ENCODE measurements around the gene ENTPD7. TPM values are rescaled to one million over a fixed set of nuclear protein-coding genes. Genes with fewer than 3 reads are reported as not detected.
A peak's percentile ranks its signal among the peaks of the same experiment; 100 is the strongest.

ENTPD7 gene
- total and polyA plus RNA-seq, 9 of the 15 experiments (the other 6 are each of a cell fraction or from before 2014, with no cell fraction given), result 1.4 to 13.9 (median 8.5) TPM

DNA sequence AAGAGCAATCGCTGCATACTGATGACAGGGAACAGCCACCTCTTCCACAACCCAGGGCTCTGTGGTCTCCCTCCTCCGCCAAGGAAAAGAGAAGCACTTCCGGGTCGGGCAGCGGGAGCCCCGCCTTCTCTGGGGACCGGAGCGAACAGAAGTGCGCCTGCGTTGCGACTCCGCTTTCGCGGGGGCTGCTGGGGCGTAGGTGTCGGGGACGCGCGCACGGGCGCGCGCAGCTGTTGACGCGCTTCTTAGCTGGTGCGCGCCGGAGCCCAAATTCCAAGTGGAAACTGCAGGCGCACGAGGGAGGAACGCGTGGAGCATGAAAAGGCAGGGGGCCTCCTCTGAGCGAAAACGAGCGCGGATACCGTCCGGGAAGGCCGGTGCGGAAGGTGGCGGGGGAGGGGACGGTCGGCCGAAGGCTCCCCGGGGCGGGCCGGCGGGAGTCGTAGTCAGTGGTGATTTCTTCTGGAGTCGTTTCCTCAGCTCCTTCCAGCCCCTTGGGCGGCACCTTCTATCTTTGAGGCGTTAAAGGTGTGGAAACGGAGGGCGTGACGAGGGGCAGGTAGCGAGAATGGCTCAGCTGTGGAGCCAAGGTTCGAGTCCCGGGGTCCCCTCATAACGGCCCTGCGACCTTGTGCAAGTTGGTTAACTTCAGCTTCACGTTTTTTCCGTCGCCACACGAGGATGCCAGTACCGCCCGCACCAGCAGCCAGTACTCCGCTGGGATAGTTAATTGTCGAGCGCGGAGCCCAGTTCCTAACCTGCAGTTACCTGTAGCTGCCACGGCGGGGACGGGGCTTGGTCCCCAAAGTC, 72.9 kb downstream of the ENTPD7 start, which contains the start of the genes COX15 and CUTC (continued):
- TF ChIP-seq ETV5 (CRISPR knock-in tag; IDR thresholded peaks at IDR 0.05; ENCODE audit: low read depth) (no peak), ZC3H8 (IDR thresholded peaks at IDR 0.05) (no peak), SMARCA4 (IDR thresholded peaks at IDR 0.05) (no peak), NCOA4 (IDR thresholded peaks at IDR 0.05; ENCODE audit: partially characterized antibody) (no peak), ZNF311 (CRISPR knock-in tag; IDR thresholded peaks at IDR 0.05) (no peak), ZNF134 (CRISPR knock-in tag; conservative IDR thresholded peaks at IDR 0.05) (no peak), HNRNPH1 (optimal IDR thresholded peaks at IDR 0.05; ENCODE audit: low read depth, low read length) (no peak), HDAC6 (IDR thresholded peaks at IDR 0.05; ENCODE audit: low read depth, low read length) (no peak), TEAD1 (CRISPR knock-in tag; IDR thresholded peaks at IDR 0.05) (0 out of 4 replicates have a peak, but pooled peaks of 1 of the 2 experiments have one; percentile 83), CHD4 (IDR thresholded peaks at IDR 0.05; ENCODE audit: insufficient read depth, insufficient replicate concordance, low read depth, low read length, poor library complexity, severe bottlenecking) (no peak), NUFIP1 (IDR thresholded peaks at IDR 0.05; ENCODE audit: partially characterized antibody) (no peak), ZNF551 (CRISPR knock-in tag; IDR thresholded peaks at IDR 0.05) (no peak), ZFP1 (CRISPR knock-in tag; IDR thresholded peaks at IDR 0.05) (no peak), ZNF384 (IDR thresholded peaks at IDR 0.05; ENCODE audit: low read depth, low read length) (no peak), CBX5 (IDR thresholded peaks at IDR 0.05; ENCODE audit: borderline replicate concordance, low read depth) (no peak), SMAD4 (CRISPR knock-in tag; conservative IDR thresholded peaks at IDR 0.05) (no peak), ZBTB8A (IDR thresholded peaks at IDR 0.05; ENCODE audit: partially characterized antibody) (no peak), YBX1 (IDR thresholded peaks at IDR 0.05) (no peak), ARNT (IDR thresholded peaks at IDR 0.05) (no peak), IFI16 (CRISPR knock-in tag; IDR thresholded peaks at IDR 0.05) (no peak), MCM7 (IDR thresholded peaks at IDR 0.05) (no peak), ZFX (CRISPR knock-in tag; IDR thresholded peaks at IDR 0.05) (peak; percentile 82), ZNF445 (CRISPR knock-in tag; IDR thresholded peaks at IDR 0.05; ENCODE audit: low read depth) (no peak)
- TF ChIP-seq, protein P1, sequence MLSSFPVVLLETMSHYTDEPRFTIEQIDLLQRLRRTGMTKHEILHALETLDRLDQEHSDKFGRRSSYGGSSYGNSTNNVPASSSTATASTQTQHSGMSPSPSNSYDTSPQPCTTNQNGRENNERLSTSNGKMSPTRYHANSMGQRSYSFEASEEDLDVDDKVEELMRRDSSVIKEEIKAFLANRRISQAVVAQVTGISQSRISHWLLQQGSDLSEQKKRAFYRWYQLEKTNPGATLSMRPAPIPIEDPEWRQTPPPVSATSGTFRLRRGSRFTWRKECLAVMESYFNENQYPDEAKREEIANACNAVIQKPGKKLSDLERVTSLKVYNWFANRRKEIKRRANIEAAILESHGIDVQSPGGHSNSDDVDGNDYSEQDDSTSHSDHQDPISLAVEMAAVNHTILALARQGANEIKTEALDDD (IDR thresholded peaks at IDR 0.05), result 0 out of 2 replicates have a peak, but pooled peaks have one; percentile 33
- TF ChIP-seq, protein P2, sequence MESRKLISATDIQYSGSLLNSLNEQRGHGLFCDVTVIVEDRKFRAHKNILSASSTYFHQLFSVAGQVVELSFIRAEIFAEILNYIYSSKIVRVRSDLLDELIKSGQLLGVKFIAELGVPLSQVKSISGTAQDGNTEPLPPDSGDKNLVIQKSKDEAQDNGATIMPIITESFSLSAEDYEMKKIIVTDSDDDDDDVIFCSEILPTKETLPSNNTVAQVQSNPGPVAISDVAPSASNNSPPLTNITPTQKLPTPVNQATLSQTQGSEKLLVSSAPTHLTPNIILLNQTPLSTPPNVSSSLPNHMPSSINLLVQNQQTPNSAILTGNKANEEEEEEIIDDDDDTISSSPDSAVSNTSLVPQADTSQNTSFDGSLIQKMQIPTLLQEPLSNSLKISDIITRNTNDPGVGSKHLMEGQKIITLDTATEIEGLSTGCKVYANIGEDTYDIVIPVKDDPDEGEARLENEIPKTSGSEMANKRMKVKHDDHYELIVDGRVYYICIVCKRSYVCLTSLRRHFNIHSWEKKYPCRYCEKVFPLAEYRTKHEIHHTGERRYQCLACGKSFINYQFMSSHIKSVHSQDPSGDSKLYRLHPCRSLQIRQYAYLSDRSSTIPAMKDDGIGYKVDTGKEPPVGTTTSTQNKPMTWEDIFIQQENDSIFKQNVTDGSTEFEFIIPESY (CRISPR knock-in tag; IDR thresholded peaks at IDR 0.05), result no peak
- TF ChIP-seq, protein P3, sequence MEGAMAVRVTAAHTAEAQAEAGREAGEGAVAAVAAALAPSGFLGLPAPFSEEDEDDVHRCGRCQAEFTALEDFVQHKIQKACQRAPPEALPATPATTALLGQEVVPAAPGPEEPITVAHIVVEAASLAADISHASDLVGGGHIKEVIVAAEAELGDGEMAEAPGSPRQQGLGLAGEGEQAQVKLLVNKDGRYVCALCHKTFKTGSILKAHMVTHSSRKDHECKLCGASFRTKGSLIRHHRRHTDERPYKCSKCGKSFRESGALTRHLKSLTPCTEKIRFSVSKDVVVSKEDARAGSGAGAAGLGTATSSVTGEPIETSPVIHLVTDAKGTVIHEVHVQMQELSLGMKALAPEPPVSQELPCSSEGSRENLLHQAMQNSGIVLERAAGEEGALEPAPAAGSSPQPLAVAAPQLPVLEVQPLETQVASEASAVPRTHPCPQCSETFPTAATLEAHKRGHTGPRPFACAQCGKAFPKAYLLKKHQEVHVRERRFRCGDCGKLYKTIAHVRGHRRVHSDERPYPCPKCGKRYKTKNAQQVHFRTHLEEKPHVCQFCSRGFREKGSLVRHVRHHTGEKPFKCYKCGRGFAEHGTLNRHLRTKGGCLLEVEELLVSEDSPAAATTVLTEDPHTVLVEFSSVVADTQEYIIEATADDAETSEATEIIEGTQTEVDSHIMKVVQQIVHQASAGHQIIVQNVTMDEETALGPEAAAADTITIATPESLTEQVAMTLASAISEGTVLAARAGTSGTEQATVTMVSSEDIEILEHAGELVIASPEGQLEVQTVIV (CRISPR knock-in tag; IDR thresholded peaks at IDR 0.05; ENCODE audit: borderline replicate concordance), result no peak
